Suprapubic skin (tissue), 4 donors: Measurements from ENCODE around the gene TRIM24.

ENCODE experiments used
- CTCF ChIP-seq, 2 donors: fragments of 200-600 bp in 1 of 2; fragments of 450-650 bp in 1 of 2; sonication (generic) in 1 of 2; IDR thresholded peaks; one replicate each; pipeline ENCODE4 v1.5.1; 2016 to 2019; ENCODE audit warnings: antibody characterized with exemption in 2 of 2, mild to moderate bottlenecking in 1 of 2, moderate library complexity in 1 of 2
- EP300 ChIP-seq: sonication (generic); formaldehyde crosslinking; IDR thresholded peaks from one replicate; pipeline ENCODE4 v1.6.1; 2017; ENCODE audit warnings: antibody characterized with exemption
- POLR2A ChIP-seq, 2 donors: fragments of 450-650 bp; IDR thresholded peaks; one replicate each; pipeline ENCODE4 v1.6.1; 2017; ENCODE audit warnings: antibody characterized with exemption in 2 of 2, mild to moderate bottlenecking in 2 of 2, moderate library complexity in 2 of 2
- POLR2AphosphoS5 ChIP-seq, 3 donors: sonication (generic); formaldehyde crosslinking; IDR thresholded peaks; one replicate each; pipeline ENCODE4 v1.6.1; 2017; ENCODE audit warnings: antibody characterized with exemption in 3 of 3

- TF ChIP-seq CTCF (IDR thresholded peaks at IDR 0.05) (no peak), EP300 (no peak), POLR2A (IDR thresholded peaks at IDR 0.05) (no peak), POLR2AphosphoS5 (IDR thresholded peaks at IDR 0.05) (no peak)
Observed at GRCh38 chr7:138613630-138614029, 153.6 kb downstream of the TRIM24 start.
